Uterus (tissue), 4 donors: ENCODE data around the gene SLC16A7. TPM values are rescaled to one million over a fixed set of nuclear protein-coding genes. Genes with fewer than 3 reads are reported as not detected.

Experiments
- DNase-seq, 2 donors: peaks; one replicate each; pipeline ENCODE4 v3.0.0-alpha.2; 2019 to 2020
- H3K27ac ChIP-seq, 2 donors: fragments of 200-600 bp; sonication (generic); 1 replicate in 1 of 2; 2 replicates in 1 of 2; pipeline ENCODE4 v1.5.1; 2016 to 2018
- H3K27me3 ChIP-seq, 2 donors: fragments of 200-600 bp; sonication (generic); one replicate each; pipeline ENCODE4 v1.5.1; 2018 to 2019; ENCODE audit warnings: control low read depth in 1 of 2
- H3K36me3 ChIP-seq, 2 donors: fragments of 200-600 bp; sonication (generic); one replicate each; pipeline ENCODE4 v1.5.1; 2019; ENCODE audit warnings: control low read depth in 1 of 2
- H3K4me1 ChIP-seq, 2 donors: fragments of 200-600 bp; sonication (generic); one replicate each; pipeline ENCODE4 v1.5.1; 2018 to 2019; ENCODE audit warnings: control low read depth in 1 of 2
- H3K4me3 ChIP-seq, 2 donors: fragments of 200-600 bp; sonication (generic); 1 replicate in 1 of 2; 2 replicates in 1 of 2; pipeline ENCODE4 v1.5.1; 2018 to 2019; ENCODE audit warnings: mild to moderate bottlenecking in 1 of 2
- H3K9me3 ChIP-seq, 2 donors: fragments of 200-600 bp; sonication (generic); one replicate each; pipeline ENCODE4 v1.5.1; 2019; ENCODE audit warnings: control low read depth in 1 of 2
- POLR2A ChIP-seq, 2 donors: fragments of 450-650 bp; IDR thresholded peaks; one replicate each; pipeline ENCODE4 v1.6.1; 2016; ENCODE audit warnings: antibody characterized with exemption in 2 of 2, mild to moderate bottlenecking in 1 of 2, moderate library complexity in 1 of 2
- intact Hi-C: fragments of 100-400 bp; cut with DNase I; formaldehyde crosslinking; loops from one replicate; pipeline ENCODE4 v1.15.1; 2023; ENCODE audit warnings: low total_unique reads
- total RNA-seq, 4 donors: library from RNA; depleted of rRNA in 3 of 4; stranded (reverse); fragments of >200 nt in 3 of 4; gene quantifications; one replicate each; pipeline versions ENCODE4 v1.1.0 to v1.2.4, GENCODE V29; 2014 to 2023
- TF ChIP-seq, protein P1 (sequence below), 4 experiments: fragments of 200-600 bp in 2 of 4; fragments of 450-650 bp in 2 of 4; sonication (generic) in 2 of 4; IDR thresholded peaks; one replicate each; pipeline ENCODE4 v1.5.1; 2016 to 2019; ENCODE audit warnings: antibody characterized with exemption in 4 of 4, mild to moderate bottlenecking in 2 of 4, moderate library complexity in 1 of 4
- donor health status: DM: yes; HTN: yes; CAD: no.

SLC16A7 gene
- total RNA-seq, 4 donors from 2014 or later, result 12.3 to 32.4 (median 29.6) TPM

GRCh38 chr12:59660921-59661597, 65.2 kb downstream of the SLC16A7 start:
- no peak for DNase-seq
- TF ChIP-seq, protein P1, sequence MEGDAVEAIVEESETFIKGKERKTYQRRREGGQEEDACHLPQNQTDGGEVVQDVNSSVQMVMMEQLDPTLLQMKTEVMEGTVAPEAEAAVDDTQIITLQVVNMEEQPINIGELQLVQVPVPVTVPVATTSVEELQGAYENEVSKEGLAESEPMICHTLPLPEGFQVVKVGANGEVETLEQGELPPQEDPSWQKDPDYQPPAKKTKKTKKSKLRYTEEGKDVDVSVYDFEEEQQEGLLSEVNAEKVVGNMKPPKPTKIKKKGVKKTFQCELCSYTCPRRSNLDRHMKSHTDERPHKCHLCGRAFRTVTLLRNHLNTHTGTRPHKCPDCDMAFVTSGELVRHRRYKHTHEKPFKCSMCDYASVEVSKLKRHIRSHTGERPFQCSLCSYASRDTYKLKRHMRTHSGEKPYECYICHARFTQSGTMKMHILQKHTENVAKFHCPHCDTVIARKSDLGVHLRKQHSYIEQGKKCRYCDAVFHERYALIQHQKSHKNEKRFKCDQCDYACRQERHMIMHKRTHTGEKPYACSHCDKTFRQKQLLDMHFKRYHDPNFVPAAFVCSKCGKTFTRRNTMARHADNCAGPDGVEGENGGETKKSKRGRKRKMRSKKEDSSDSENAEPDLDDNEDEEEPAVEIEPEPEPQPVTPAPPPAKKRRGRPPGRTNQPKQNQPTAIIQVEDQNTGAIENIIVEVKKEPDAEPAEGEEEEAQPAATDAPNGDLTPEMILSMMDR (IDR thresholded peaks at IDR 0.05), result no peak
- no peak for TF ChIP-seq POLR2A (IDR thresholded peaks at IDR 0.05)
- intact Hi-C loops, result no loop called here
- H3K4me3 ChIP-seq, result no peak overlapping the region
- H3K36me3 ChIP-seq, result no peaks in the 10 kb centered on the region
- H3K27me3 ChIP-seq, result no peaks in the 10 kb centered on the region
- H3K27ac ChIP-seq, result no peak overlapping the region
- no peaks in the 10 kb centered on the region for H3K9me3 ChIP-seq
- H3K4me1 ChIP-seq, result no peaks in the 10 kb centered on the region

- no peaks in the 10 kb centered on the region for H3K4me1 ChIP-seq
- no peaks in the 10 kb centered on the region for H3K27me3 ChIP-seq
- DNase-seq, result no peak
- no peaks in the 10 kb centered on the region for H3K9me3 ChIP-seq
- no peak for TF ChIP-seq POLR2A (IDR thresholded peaks at IDR 0.05)
- TF ChIP-seq, protein P1 (IDR thresholded peaks at IDR 0.05), result no peak
- no peaks in the 10 kb centered on the region for H3K36me3 ChIP-seq
- no peak overlapping the region for H3K27ac ChIP-seq
- H3K4me3 ChIP-seq, result no peak overlapping the region
- intact Hi-C loops, result no loop called here
These were observed 68.7 kb downstream of the SLC16A7 start for GRCh38 chr12:59664495-59664894.

GRCh38 chr12:59665701-59666100, 69.9 kb downstream of the SLC16A7 start:
- Histone ChIP-seq H3K27ac (no peak overlapping the region), H3K27me3 (no peaks in the 10 kb centered on the region), H3K36me3 (no peaks in the 10 kb centered on the region), H3K4me3 (no peak overlapping the region), H3K4me1 (no peaks in the 10 kb centered on the region), H3K9me3 (no peaks in the 10 kb centered on the region)
- intact Hi-C loops, result no loop called here
- DNase-seq, result no peak
- TF ChIP-seq, protein P1 (IDR thresholded peaks at IDR 0.05), result no peak
- TF ChIP-seq POLR2A (IDR thresholded peaks at IDR 0.05), result no peak

DNA sequence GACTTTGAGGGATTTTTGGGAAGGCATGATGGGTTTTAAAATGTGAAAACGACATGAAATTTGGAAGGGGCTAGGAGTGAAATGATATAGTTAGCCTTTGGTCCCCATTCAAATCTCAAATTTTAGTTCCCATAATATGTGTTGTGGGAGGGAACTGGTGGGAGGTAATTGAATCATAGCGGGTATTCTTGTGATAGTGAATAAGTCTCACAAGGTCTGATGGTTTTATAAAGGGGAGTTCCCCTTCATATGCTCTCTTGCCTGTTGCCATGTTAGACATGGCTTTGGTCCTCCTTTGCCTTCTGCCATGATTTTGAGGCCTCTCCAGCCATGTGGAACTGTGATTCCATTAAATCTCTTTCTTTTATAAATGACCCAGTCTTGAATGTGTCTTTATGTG, 72.8 kb downstream of the SLC16A7 start:
- no peaks in the 10 kb centered on the region for H3K4me1 ChIP-seq
- no peak overlapping the region for H3K27ac ChIP-seq
- H3K27me3 ChIP-seq, result no peaks in the 10 kb centered on the region
- no peaks in the 10 kb centered on the region for H3K9me3 ChIP-seq
- intact Hi-C loops, result no loop called here
- H3K4me3 ChIP-seq, result no peak overlapping the region
- no peaks in the 10 kb centered on the region for H3K36me3 ChIP-seq
- TF ChIP-seq POLR2A (IDR thresholded peaks at IDR 0.05), result no peak
- TF ChIP-seq, protein P1 (IDR thresholded peaks at IDR 0.05), result no peak
- no peak for DNase-seq

DNA sequence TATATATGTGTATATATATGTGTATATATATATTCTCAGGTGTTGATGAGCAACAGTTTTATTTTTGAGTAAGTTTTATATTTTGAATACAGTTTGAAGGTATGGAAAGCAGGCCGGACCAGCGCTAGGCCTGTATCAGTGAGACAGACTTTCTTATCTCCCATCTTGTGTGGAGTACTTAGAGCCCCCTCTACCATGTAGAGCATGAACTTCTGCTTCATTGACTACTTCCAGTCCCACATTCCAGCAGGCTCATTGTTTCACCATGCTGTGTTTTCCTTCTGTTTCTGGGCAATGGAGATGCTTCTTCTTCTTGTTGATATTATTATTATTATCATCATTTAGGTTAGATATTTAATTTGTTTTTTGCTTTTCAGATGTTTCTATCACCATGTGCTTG, 76.4 kb downstream of the SLC16A7 start:
- Histone ChIP-seq H3K9me3 (no peaks in the 10 kb centered on the region), H3K4me1 (no peaks in the 10 kb centered on the region), H3K27me3 (no peaks in the 10 kb centered on the region), H3K27ac (no peak overlapping the region), H3K4me3 (no peak overlapping the region), H3K36me3 (no peaks in the 10 kb centered on the region)
- DNase-seq, result no peak
- TF ChIP-seq, protein P1 (IDR thresholded peaks at IDR 0.05), result no peak
- no peak for TF ChIP-seq POLR2A (IDR thresholded peaks at IDR 0.05)
- intact Hi-C loops, result no loop called here
